ENCODE measurements around the gene MUC16.

Gene MUC16

GRCh38 chr19:9040131-9040530 is 29.9 kb upstream of the MUC16 start:
- TF ChIP-seq POLR2AphosphoS5 (IDR thresholded peaks at IDR 0.05; ENCODE audit: low read depth, low read length) (no peak), FOXP2 (optimal IDR thresholded peaks at IDR 0.05; ENCODE audit: borderline replicate concordance, extremely low read depth, extremely low read length, insufficient read depth) (no peak), SIN3A (IDR thresholded peaks at IDR 0.05; ENCODE audit: borderline replicate concordance, insufficient read depth, low read length) (no peak), TAF1 (IDR thresholded peaks at IDR 0.05; ENCODE audit: borderline replicate concordance, insufficient read depth, low read length) (no peak), REST (IDR thresholded peaks at IDR 0.05; ENCODE audit: insufficient read depth in 1 of 2, low read depth in 2 of 2, low read length in 2 of 2) (no peak)

- TF ChIP-seq REST (IDR thresholded peaks at IDR 0.05; ENCODE audit: insufficient read depth in 1 of 2, low read depth in 2 of 2, low read length in 2 of 2) (no peak), SIN3A (IDR thresholded peaks at IDR 0.05; ENCODE audit: borderline replicate concordance, insufficient read depth, low read length) (no peak), POLR2AphosphoS5 (IDR thresholded peaks at IDR 0.05; ENCODE audit: low read depth, low read length) (no peak), FOXP2 (optimal IDR thresholded peaks at IDR 0.05; ENCODE audit: borderline replicate concordance, extremely low read depth, extremely low read length, insufficient read depth) (no peak), TAF1 (IDR thresholded peaks at IDR 0.05; ENCODE audit: borderline replicate concordance, insufficient read depth, low read length) (no peak)
Observed at GRCh38 chr19:9039728-9040127, 29.5 kb upstream of the MUC16 start.

GRCh38 chr19:9037400-9038062 is 27.3 kb upstream of the MUC16 start:
- TF ChIP-seq FOXP2 (optimal IDR thresholded peaks at IDR 0.05; ENCODE audit: borderline replicate concordance, extremely low read depth, extremely low read length, insufficient read depth) (no peak), POLR2AphosphoS5 (IDR thresholded peaks at IDR 0.05; ENCODE audit: low read depth, low read length) (no peak), REST (IDR thresholded peaks at IDR 0.05; ENCODE audit: insufficient read depth in 1 of 2, low read depth in 2 of 2, low read length in 2 of 2) (no peak), TAF1 (IDR thresholded peaks at IDR 0.05; ENCODE audit: borderline replicate concordance, insufficient read depth, low read length) (no peak), SIN3A (IDR thresholded peaks at IDR 0.05; ENCODE audit: borderline replicate concordance, insufficient read depth, low read length) (no peak)

- TF ChIP-seq SIN3A (IDR thresholded peaks at IDR 0.05; ENCODE audit: borderline replicate concordance, insufficient read depth, low read length) (no peak), POLR2AphosphoS5 (IDR thresholded peaks at IDR 0.05; ENCODE audit: low read depth, low read length) (no peak), TAF1 (IDR thresholded peaks at IDR 0.05; ENCODE audit: borderline replicate concordance, insufficient read depth, low read length) (no peak), FOXP2 (optimal IDR thresholded peaks at IDR 0.05; ENCODE audit: borderline replicate concordance, extremely low read depth, extremely low read length, insufficient read depth) (no peak), REST (IDR thresholded peaks at IDR 0.05; ENCODE audit: insufficient read depth in 1 of 2, low read depth in 2 of 2, low read length in 2 of 2) (no peak)
Observed at GRCh38 chr19:9032136-9032631, 22.0 kb upstream of the MUC16 start.
